Right ventricle myocardium superior (tissue), 1 donor: Measurements from ENCODE around the gene C16orf82. TPM values are rescaled to one million over a fixed set of nuclear protein-coding genes. Genes with fewer than 3 reads are reported as not detected.
"Not testable (repeated sequence)": the region's sequence is repeated elsewhere in the genome, so short reads cannot be mapped to it uniquely, and the experiment has no call there.

Source experiments
- ATAC-seq: fragments of 200-7000 bp; cut with Tn5 transposase; one replicate; pipeline ENCODE4 v1.9.1; 2020; ENCODE audit warnings: mild to moderate bottlenecking; ENCODE audit not compliant: poor library complexity
- DNase-seq: peaks from one replicate; pipeline ENCODE4 v3.0.0-alpha.2; 2020
- intact Hi-C: fragments of 100-400 bp; cut with DNase I; formaldehyde crosslinking; loops from one replicate; pipeline ENCODE4 v1.11.2; 2022
- total RNA-seq: library from RNA; stranded (reverse); fragmentation: NEBNext Ultra II Directional; extraction: Animal tissue kit (Norgen Biotek cat#: 25700); gene quantifications from one replicate; pipeline ENCODE4 v1.2.1, GENCODE V29; 2021
- donor health status: DM: no; HTN: yes; CAD: no; lungs with severe emphysema.

The C16orf82 gene
- total RNA-seq, 1 donor from 2014 or later: not detected

- intact Hi-C loops: no loop called here
- no peak for DNase-seq
- no peak for ATAC-seq
Observed at GRCh38 chr16:27084307-27085028, 17.7 kb downstream of the C16orf82 start.

GRCh38 chr16:27085182-27085581 is 18.5 kb downstream of the C16orf82 start:
- DNase-seq (no peak), ATAC-seq (no peak)
- intact Hi-C loops: no loop called here

DNA sequence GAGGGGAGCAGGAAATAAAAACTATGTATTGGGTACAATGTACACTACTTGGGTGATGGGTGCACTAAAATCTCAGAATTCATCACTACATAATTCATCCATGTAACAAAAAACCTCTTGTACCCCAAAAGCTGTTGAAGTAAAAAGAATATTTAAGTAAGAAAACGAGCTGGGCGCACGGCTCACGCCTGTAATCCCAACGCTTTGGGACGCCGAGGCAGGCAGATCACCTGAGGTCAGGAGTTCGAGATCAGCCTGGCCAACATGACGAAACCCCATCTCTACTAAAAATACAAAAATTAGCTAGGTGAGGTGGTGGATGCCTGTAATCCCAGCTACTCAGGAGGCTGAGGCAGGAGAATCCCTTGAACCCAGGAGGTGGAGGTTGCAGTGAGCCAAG is 19.3 kb downstream of the C16orf82 start:
- intact Hi-C loops, ATAC-seq, DNase-seq: not testable (repeated sequence)

DNA sequence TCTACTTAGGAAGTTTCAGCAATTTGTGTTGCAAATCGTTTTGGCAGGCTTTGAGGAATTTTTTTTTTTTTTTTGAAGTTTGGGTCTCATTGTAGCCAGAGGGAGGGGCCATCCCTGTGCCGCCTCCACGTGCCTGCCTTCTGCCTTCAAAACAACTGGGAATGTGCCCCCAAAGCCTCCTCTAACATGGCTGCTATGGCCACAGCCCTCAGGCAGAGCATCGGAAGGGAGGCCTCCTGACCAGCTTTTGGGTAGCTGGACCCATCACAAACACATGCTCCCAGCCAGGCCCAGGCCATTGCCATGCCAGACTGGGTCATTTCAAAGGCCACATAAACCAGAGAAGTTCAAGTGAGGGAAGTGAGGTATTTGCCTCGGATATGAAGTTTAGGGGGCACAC is 21.5 kb downstream of the C16orf82 start:
- ATAC-seq: no peak
- intact Hi-C loops: no loop called here
- no peak for DNase-seq

- intact Hi-C loops: no loop called here
- DNase-seq: no peak
- no peak for ATAC-seq
Observed at GRCh38 chr16:27096375-27096774, 29.6 kb downstream of the C16orf82 start.

DNA sequence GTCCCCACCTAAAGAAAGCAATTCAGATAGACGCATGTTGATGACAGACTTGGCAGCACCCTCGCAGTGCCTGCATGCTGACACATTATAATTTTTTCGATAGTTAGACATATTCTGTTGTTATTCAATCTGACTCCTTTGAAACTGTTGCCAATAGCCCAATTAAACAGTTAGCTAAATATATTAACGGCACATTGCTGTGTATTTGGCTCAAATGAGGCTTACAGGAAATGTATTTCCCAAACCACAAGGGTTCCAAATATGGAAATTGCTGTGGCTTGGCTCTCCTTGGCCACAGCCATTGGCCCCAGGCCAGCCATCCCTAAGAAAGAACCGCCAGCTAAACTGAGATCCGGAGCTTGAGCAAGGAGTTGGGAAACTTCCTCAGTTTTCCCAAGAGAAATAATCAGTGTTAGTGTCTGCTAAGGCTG is 31.1 kb downstream of the C16orf82 start:
- intact Hi-C loops: no loop called here
- ATAC-seq (peak; percentile 95), DNase-seq (peak; percentile 90)

GRCh38 chr16:27098366-27099049 is 31.8 kb downstream of the C16orf82 start:
- intact Hi-C loops: no loop called here
- ATAC-seq (no peak), DNase-seq (no peak)

DNA sequence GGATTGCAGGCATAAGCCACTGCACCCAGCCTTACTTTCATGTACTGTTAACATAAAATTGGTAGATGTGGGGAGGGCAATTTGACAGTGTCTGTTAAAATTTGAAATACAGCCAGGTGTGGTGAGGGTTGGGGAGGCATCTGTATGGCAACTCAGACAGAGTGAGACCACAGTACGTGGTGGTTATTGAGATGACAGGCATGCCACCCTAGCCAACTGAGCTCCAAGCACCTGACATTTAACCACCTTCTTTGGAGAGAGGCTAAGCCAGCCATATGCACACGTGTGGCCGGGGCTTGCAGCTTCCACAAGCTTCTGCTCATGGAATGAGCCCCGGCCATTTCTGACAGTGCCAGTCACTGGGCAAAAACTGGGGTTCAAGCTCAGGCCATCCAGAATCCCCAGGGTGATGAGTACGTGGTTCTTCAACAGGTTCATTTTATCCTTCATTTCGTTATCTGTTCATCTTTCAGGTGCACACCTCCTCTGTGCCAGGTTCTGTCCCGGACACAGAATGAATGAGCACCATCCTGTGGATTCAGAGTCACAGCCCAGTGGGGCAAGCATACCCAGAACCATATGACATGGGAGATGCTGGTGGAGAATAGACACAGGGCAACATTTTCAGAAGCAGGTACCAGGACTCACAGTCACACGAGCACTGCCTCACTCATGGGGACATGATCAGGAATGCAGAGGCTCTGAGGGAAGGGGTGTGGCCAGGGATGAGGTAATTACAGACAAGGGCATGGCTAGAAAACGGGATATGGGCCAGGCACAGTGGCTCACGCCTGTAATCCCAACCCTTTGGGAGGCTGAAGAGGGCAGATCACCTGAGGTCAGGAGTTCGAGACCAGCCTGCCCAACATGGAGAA is 36.2 kb downstream of the C16orf82 start:
- no peak for ATAC-seq
- DNase-seq: no peak
- intact Hi-C loops: no loop called here

- no peak for ATAC-seq
- no peak for DNase-seq
- intact Hi-C loops: no loop called here
Observed at GRCh38 chr16:27103954-27104353, 37.2 kb downstream of the C16orf82 start.

- ATAC-seq (no peak), DNase-seq (no peak)
- intact Hi-C loops: no loop called here
Observed at GRCh38 chr16:27106305-27106704, 39.6 kb downstream of the C16orf82 start.

DNA sequence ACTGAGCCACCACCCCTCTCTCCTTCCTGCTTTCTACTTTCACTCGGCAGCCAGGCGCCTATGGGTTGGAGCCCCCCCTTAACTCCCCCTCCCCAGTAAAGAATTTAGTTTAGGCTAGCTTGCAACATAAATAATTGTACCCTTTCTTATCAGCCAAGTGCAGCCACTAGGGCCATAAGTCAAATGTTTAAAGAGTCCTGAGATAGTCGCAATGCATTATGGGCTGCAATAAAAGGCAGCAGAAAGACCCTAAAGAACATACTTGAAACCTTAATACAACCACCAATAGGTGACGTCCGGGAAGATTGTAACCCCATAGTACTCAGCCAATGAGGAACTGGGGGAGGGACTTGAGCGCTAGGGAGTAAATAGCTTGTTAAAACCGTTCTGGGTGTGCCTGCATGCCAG is 40.5 kb downstream of the C16orf82 start:
- DNase-seq (no peak), ATAC-seq (no peak)
- intact Hi-C loops: no loop called here

DNA sequence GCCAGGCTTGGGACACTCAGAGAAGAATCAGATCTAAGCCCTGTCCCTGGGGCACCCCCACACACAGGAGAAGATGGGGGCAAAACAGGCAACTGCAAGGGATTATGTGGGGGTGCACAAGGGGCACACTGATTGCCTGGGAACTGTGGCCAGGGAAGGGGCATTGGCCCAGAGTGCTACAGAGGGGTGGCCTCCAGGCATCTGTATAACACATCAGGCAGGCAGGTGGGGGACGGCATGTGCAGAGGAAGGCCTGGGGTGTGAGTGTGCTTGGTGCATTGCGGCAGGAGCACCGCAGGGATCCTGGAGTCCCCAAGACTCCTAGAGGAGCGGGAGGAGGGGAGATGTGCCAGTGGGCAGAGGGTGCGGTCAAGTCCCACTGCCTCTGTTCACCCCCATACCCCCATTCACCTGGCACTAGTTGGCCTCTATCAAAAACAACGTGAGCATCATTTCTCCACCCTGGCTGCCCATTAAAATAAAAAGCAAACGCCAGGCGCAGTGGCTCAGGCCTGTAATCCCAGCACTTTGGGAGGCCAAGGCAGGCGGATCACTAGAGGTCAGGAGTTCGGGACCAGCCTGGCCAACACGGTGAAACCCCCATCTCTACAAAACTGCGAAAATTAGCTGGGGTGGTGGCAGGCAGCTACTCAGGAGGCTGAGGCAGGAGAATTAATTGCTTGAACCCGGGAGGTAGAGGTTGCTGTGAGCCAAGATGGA is 41.5 kb downstream of the C16orf82 start:
- ATAC-seq: no peak
- no peak for DNase-seq
- intact Hi-C loops: no loop called here

DNA sequence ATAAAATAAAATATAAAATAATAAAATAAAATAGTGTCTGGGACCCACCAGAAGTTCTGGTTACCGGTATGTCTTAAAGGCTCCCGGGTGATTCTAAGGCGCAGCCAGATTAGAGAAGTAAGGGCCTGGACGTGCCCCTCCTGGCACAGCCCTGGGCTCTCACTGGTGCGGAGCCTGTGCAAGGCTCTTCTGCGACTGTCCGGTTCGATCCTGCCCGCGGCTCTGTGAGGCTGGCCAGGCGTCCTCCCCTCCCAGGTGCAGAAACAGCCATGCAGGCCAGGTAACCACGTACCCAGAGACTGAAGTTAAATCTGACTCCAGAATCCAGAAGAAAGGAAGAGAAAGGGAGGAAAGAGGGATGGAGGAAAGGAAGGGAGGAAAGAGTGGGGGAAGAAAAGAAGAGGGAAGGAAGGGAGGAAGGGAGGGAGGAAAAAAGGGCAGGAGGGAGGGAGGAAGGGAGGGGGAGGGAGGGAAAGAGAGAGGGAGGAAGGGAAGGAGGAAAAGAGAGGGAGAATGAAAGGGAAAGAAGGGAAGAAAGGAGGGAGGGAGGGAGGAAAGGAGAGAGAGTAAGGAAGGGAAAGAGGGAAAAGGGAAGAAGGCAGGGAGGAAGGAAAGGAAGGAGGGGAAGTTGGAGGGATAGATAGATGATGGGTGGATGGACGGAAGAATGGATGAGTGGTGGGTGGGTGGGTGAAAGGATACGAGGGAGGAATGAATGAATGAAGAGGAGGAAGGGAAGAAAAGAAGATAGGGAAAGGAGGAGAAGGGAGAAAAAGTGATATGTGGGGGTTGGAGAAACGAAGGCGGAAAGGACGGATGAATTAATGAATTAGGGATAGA is 42.3 kb downstream of the C16orf82 start:
- no peak for DNase-seq
- intact Hi-C loops: no loop called here
- ATAC-seq: no peak

GRCh38 chr16:27109666-27110523 is 43.2 kb downstream of the C16orf82 start:
- DNase-seq (peak; percentile 86), ATAC-seq (peak; percentile 98)
- intact Hi-C loops: no loop called here

DNA sequence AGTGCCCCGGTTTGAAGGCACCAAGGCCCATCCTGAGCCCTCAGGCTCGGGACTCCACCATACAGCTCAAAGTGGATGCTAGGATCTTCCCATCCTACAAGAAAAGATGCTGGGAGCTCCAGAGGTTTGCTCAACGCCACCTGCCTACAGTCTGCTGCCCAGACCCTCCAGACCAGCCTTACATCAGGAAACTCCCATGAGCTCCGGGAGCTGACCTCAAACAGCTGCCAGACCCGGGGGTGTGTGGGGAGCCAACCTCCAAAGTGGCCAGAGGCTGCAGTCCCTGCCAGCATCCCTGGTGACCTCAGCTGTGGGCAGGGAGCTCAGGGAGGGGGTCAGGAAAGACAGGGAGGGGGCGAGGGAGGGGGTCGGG is 43.8 kb downstream of the C16orf82 start:
- DNase-seq (no peak), ATAC-seq (no peak)
- intact Hi-C loops: no loop called here

DNA sequence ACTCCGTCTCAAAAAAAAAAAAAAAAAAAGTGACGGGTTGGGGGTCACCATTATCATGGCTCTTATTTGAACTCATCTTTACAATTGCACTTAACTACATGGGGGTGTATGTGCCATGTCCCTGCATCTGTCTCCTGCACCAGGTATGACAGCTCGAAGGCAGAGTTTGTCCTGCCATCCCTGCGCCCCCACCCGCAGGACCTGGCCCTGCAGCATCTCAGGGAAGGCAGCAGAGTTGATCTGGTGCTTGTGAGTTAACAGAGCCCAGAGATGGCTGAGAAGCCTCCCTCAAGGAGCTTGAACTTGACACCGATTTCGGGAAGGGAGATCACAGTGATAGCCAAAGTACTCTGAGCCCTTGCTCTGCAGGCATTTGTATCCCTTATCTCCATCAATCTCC is 44.8 kb downstream of the C16orf82 start:
- DNase-seq (no peak), ATAC-seq (no peak)
- intact Hi-C loops: no loop called here

- DNase-seq (no peak), ATAC-seq (no peak)
- intact Hi-C loops: no loop called here
Observed at GRCh38 chr16:27112093-27112811, 45.5 kb downstream of the C16orf82 start.
